SKM-1 (cell line): ENCODE data around the gene MOG.

Experiments used
- DNase-seq: peaks from one replicate; lab custom pipeline; 2025; ENCODE audit not compliant: unreplicated experiment; lab: John Stamatoyannopoulos, UW

Gene MOG

DNA sequence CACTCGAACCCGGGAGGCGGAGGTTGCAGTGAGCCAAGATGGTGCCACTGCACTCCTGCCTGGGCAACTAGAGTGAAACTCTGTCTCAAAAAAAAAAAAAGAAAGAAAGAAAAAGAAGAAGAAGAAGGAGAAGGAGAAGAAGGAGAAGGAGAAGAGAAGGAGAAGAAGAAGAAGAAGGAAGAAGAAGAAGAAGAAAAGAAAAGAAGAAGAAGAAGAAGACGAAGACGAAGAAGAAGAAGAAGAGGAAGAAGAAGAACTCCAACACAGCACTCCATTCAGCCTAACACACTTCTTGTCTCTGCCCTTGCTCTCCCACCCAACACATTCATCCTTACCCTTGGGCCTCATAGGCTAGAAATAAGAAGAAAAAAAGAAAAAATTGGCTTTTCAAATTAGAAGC lies 17.1 kb downstream of the MOG start:
- no peak for DNase-seq

- no peak for DNase-seq
Observed at GRCh38 chr6:29675561-29675960, 18.7 kb downstream of the MOG start.

GRCh38 chr6:29676981-29677601 lies 20.2 kb downstream of the MOG start:
- DNase-seq: no peak

GRCh38 chr6:29678114-29678513 lies 21.2 kb downstream of the MOG start:
- no peak for DNase-seq

- DNase-seq: no peak
Observed at GRCh38 chr6:29679962-29680361, 23.1 kb downstream of the MOG start.

GRCh38 chr6:29680416-29680815 lies 23.5 kb downstream of the MOG start:
- DNase-seq: no peak

- DNase-seq: no peak
Observed at GRCh38 chr6:29680904-29681303, 24.0 kb downstream of the MOG start, which contains the start of gene ZFP57. TSS of gene ZFP57 (minus strand) at chr6:29681152. CDS start at chr6:29677003, 4,149 bp downstream.

GRCh38 chr6:29681811-29682210 lies 24.9 kb downstream of the MOG start:
- no peak for DNase-seq

DNA sequence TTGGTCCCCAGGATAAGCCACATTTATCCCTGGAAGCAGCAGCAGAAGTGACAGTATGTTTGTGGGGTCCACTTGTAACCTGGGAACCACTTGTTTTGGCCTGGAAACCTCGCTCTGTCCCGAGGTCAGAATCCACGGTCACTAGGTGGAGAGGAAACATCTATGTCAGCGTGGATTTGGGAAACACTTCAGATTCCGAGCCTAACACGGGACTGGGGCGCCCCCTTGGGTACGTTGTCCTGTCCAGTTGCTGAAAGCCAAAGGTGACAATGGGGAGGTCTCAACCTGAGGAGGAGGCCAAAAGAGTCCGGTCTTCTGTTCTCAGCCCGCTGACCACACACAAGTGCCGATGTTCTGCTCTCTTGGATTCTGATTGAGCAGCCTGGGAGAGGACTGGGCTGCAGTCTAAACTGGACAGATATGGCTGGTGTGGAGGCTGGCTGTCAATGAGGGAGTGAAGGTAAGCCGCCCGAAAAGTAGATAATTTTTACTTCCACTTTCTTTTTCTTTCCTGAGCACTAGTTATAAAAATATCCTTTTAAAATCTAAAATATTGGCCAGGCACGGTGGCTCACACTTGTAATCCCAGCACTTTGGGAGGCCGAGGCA lies 28.9 kb downstream of the MOG start:
- DNase-seq: no peak

DNA sequence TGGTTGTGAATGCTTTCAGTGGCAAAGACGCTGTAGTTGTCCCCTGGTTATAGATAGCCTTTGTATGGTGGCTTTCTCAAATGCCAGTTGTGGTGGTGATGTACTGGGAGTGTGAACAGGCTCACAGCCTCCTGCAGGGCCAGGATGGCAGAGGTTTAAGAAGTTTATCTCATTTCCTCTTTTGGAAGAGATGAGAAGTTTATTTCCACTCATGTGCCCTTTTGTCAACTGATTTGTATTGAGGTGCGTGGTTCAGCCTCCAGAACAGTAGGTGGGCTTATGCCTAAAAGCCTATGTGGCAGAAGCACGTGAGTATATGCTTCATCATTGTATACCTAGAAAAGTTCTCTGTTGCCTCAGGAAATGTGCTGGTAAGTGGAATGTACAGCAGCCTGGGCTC lies 37.7 kb downstream of the MOG start:
- DNase-seq: no peak

DNA sequence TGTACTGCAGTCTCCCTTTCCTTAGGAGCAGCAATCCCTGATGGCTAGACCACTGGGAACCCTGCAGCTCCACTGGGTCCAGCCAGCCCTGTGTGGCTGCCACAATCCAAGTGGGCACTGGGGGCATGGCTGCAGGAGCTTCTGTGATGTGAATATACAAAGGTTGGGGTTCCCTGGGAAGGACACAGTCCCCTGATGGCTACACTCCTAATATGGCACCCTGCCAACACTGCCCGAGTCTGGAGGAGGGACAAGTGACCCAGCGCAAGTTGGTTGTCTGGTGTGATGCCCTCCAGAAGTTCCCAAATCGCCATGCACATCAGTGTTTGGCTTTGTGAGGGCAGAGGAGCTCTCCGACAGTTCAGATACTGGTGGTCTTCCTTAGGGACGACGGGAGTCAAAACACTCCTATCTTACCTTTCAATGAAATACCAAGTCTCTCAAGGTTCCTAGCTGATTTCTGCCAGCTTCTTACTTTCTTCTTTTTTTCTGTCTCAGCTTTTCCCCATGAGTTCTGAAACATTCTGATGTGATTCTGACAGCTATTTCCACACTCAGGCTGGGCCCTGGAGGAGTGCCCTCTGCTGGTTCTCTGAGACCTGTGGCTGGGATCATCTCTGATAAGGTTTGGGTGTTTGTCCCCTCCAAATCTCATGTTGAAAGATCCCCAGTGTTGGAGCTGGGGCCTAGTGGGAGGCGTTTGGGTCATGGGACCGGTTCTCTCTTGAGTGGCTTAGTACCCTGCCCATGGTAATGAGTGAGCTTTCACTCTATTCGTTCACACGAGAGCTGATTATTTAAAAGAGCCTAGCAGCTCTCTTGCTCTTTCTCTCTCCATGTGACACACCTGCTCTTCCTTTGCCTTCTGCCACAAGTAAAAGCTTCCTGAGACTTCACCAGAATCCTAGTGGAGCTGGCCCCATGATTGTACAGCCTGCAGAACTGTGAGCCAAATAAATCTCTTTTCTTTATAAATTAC lies 39.5 kb downstream of the MOG start:
- peak; percentile 13 for DNase-seq

GRCh38 chr6:29702519-29703103 lies 45.7 kb downstream of the MOG start:
- peak; percentile 23 for DNase-seq

GRCh38 chr6:29705389-29706231 lies 48.7 kb downstream of the MOG start:
- DNase-seq: no peak

GRCh38 chr6:29708432-29709179 lies 51.7 kb downstream of the MOG start:
- DNase-seq: no peak

GRCh38 chr6:29709188-29709587 lies 52.3 kb downstream of the MOG start:
- DNase-seq: no peak

- no peak for DNase-seq
Observed at GRCh38 chr6:29710281-29710941, 53.5 kb downstream of the MOG start.

GRCh38 chr6:29720863-29721262 lies 64.0 kb downstream of the MOG start:
- no peak for DNase-seq
